GM12878 (cell line): ENCODE measurements around the gene SUPT3H. TPM values are rescaled to one million over a fixed set of nuclear protein-coding genes. Genes with fewer than 3 reads are reported as not detected.

Experiments used
- ATAC-seq: fragments of 200-7000 bp; cut with Tn5 transposase; 3 replicates; pipeline ENCODE4 v1.9.1; 2020; ENCODE audit warnings: mild to moderate bottlenecking, moderate library complexity
- BruUV-seq: library from RNA; stranded (reverse); fragments of 400-500 nt; replicated peaks from 2 replicates; lab custom pipeline; 2021; lab: Mats Ljungman, UMichigan
- CTCF ChIA-PET: fragments of 300-600 bp; sonication (Branson Sonifier 250); formaldehyde crosslinking; extraction: SDS; loops from one replicate; lab custom pipeline; 2021; ENCODE audit warnings: inconsistent platforms; lab: Yijun Ruan, JAX
- POLR2A ChIA-PET: fragments of 350-600 bp; formaldehyde crosslinking; extraction: SDS; loops from one replicate; lab custom pipeline; 2021; ENCODE audit warnings: inconsistent platforms; lab: Charles Lee
- RAD21 ChIA-PET: fragments of 300-600 bp; sonication (Branson Sonifier 250); formaldehyde crosslinking; loops from one replicate; lab custom pipeline; 2023; ENCODE audit warnings: antibody characterized with exemption; ENCODE audit not compliant: unreplicated experiment; lab: Charles Lee
- SMC1A ChIA-PET: fragments of 300-600 bp; sonication (Branson Sonifier 250); formaldehyde crosslinking; loops from one replicate; lab custom pipeline; 2023; ENCODE audit not compliant: unreplicated experiment, uncharacterized antibody; lab: Charles Lee
- DNase-seq: peaks from one replicate; pipeline ENCODE4 v3.0.0-alpha.2; 2011; ENCODE audit warnings: low read depth, low spot score
- FAIRE-seq: peaks from 3 replicates; lab custom pipeline; 2011; peaks lifted over from hg19 to GRCh38; lab: Jason Lieb, UNC
- H2AFZ ChIP-seq: 2 replicates; pipeline ENCODE4 v1.6.0; 2011; ENCODE audit warnings: low read depth, low read length, control low read depth; ENCODE audit not compliant: control insufficient read depth
- H3K27ac ChIP-seq: 2 replicates; pipeline ENCODE4 v1.5.1; 2011; ENCODE audit warnings: control low read depth; ENCODE audit not compliant: control insufficient read depth, insufficient read depth
- H3K27me3 ChIP-seq, 2 experiments: replicated peaks in 1 of 2; 2 replicates each; pipeline versions ENCODE4 v1.6.0 to v1.6.1; 2011; ENCODE audit warnings: low read length in 1 of 2; ENCODE audit not compliant: control insufficient read depth in 2 of 2, insufficient read depth in 2 of 2
- H3K36me3 ChIP-seq, 2 experiments: 2 replicates each; pipeline ENCODE4 v1.5.1; 2011; ENCODE audit warnings: low read length in 1 of 2; ENCODE audit not compliant: control insufficient read depth in 2 of 2, insufficient read depth in 2 of 2
- H3K4me1 ChIP-seq: 2 replicates; pipeline ENCODE4 v1.6.1; 2011; ENCODE audit warnings: mild to moderate bottlenecking, low read length, moderate library complexity, mixed read lengths; ENCODE audit not compliant: control insufficient read depth, insufficient read depth
- H3K4me2 ChIP-seq: 2 replicates; pipeline ENCODE4 v1.6.0; 2011; ENCODE audit warnings: control low read depth; ENCODE audit not compliant: control insufficient read depth, insufficient read depth
- H3K4me3 ChIP-seq: fragments of 200-600 bp; sonication (generic); 2 replicates; pipeline ENCODE4 v1.5.1; 2016
- H3K79me2 ChIP-seq: 2 replicates; pipeline ENCODE4 v1.6.0; 2011; ENCODE audit warnings: low read length; ENCODE audit not compliant: control insufficient read depth, insufficient read depth
- H3K9ac ChIP-seq: 2 replicates; pipeline ENCODE4 v1.8.0; 2011; ENCODE audit warnings: low read length, control low read depth, mixed read lengths; ENCODE audit not compliant: control insufficient read depth, insufficient read depth
- H3K9me3 ChIP-seq: replicated peaks from 3 replicates; pipeline ENCODE4 v1.5.1; 2011; ENCODE audit warnings: mild to moderate bottlenecking, low read length; ENCODE audit not compliant: control insufficient read depth, insufficient read depth
- H4K20me1 ChIP-seq: 2 replicates; pipeline ENCODE4 v1.6.0; 2011; ENCODE audit not compliant: control insufficient read depth, insufficient read depth
- IRF4 ChIP-seq: IDR thresholded peaks from 2 replicates; pipeline ENCODE4 v1.6.1; 2011; ENCODE audit warnings: low read depth, low read length
- MEF2A ChIP-seq: IDR thresholded peaks from 2 replicates; pipeline ENCODE4 v1.6.1; 2011; ENCODE audit warnings: low read depth, mild to moderate bottlenecking, low read length, moderate library complexity; ENCODE audit not compliant: insufficient read depth
- RB1 ChIP-seq: fragments of 450-650 bp; formaldehyde crosslinking; IDR thresholded peaks from 2 replicates; pipeline ENCODE4 v1.6.1; 2017; ENCODE audit warnings: mild to moderate bottlenecking, borderline replicate concordance
- RUNX3 ChIP-seq: IDR thresholded peaks from 2 replicates; pipeline ENCODE4 v1.6.1; 2012; ENCODE audit warnings: low read length, inconsistent platforms
- WGBS: methylation state at CpG from one replicate; pipeline ENCODE4 v1.1.6; 2016; ENCODE audit warnings: low lambda C conversion rate; ENCODE audit not compliant: insufficient replicate concordance, insufficient coverage; ENCODE audit errors: missing lambda C conversion rate; 5-methylcytosine and 5-hydroxymethylcytosine counted together
- in situ Hi-C: fragments of 300-500 bp; cut with MboI; formaldehyde crosslinking; loops from 9 replicates; pipeline ENCODE4 v1.14.3; 2018; ENCODE audit warnings: mixed read lengths
- intact Hi-C: fragments of 100-400 bp; cut with micrococcal nuclease; formaldehyde crosslinking; loops from one replicate; pipeline ENCODE4 v1.14.2; 2022; ENCODE audit not compliant: unreplicated experiment
- polyA plus RNA-seq, 11 experiments: library from polyadenylated mRNA; depleted of rRNA in 4 of 11; unstranded in 6 of 11; stranded (reverse) in 5 of 11; fragments of >200 nt; fragmentation: Nextera tagmentation in 4 of 11; fragmentation: Illumina TruSeq in 1 of 11; extraction: Ambion mirVana in 4 of 11; extraction: Trizol in 1 of 11; gene quantifications; 1 replicate in 1 of 11; 2 replicates in 10 of 11; pipeline versions ENCODE4 v1.2.1 to v1.2.3, GENCODE V29; 2011 to 2016; ENCODE audit warnings: inconsistent platforms in 2 of 11, missing spikeins in 2 of 11, low read depth in 1 of 11
- total RNA-seq, 4 experiments: library from RNA; depleted of rRNA in 3 of 4; stranded (reverse); fragments of >200 nt in 3 of 4; fragmentation: Illumina TruSeq in 1 of 4; extraction: Trizol in 1 of 4; gene quantifications; 2 replicates each; pipeline versions ENCODE4 v1.2.1 to v1.2.3, GENCODE V29; 2013 to 2021
- TF ChIP-seq, protein P1 (sequence below): fragments of 450-650 bp; IDR thresholded peaks from 2 replicates; pipeline ENCODE4 v1.6.1; 2017; ENCODE audit warnings: antibody characterized with exemption, mild to moderate bottlenecking, moderate library complexity

SUPT3H gene
- total and polyA plus RNA-seq, 10 of the 15 experiments (the other 5 are each of a cell fraction or from before 2014, with no cell fraction given), result 0.51 to 3.7 (median 2.0) TPM

DNA sequence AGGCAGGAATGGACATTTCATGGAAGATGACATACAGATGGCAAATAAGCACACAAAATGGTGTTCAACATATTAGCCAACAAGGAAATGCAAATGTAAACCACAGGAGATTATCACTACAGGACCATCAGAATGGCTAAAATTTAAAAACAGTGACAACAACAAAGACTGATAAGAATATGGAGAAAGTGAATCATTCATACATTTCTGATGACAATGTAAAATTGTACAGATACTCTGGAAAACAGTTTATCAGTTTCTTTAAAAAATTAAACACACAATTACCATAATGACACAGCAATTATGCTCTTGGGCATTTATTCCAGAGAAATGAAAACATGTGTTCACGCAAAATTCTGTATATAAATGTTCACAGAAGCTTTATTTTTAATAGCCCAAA, 155.4 kb downstream of the SUPT3H start (continued):
- TF ChIP-seq, protein P1, sequence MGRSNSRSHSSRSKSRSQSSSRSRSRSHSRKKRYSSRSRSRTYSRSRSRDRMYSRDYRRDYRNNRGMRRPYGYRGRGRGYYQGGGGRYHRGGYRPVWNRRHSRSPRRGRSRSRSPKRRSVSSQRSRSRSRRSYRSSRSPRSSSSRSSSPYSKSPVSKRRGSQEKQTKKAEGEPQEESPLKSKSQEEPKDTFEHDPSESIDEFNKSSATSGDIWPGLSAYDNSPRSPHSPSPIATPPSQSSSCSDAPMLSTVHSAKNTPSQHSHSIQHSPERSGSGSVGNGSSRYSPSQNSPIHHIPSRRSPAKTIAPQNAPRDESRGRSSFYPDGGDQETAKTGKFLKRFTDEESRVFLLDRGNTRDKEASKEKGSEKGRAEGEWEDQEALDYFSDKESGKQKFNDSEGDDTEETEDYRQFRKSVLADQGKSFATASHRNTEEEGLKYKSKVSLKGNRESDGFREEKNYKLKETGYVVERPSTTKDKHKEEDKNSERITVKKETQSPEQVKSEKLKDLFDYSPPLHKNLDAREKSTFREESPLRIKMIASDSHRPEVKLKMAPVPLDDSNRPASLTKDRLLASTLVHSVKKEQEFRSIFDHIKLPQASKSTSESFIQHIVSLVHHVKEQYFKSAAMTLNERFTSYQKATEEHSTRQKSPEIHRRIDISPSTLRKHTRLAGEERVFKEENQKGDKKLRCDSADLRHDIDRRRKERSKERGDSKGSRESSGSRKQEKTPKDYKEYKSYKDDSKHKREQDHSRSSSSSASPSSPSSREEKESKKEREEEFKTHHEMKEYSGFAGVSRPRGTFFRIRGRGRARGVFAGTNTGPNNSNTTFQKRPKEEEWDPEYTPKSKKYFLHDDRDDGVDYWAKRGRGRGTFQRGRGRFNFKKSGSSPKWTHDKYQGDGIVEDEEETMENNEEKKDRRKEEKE, result no peak

DNA sequence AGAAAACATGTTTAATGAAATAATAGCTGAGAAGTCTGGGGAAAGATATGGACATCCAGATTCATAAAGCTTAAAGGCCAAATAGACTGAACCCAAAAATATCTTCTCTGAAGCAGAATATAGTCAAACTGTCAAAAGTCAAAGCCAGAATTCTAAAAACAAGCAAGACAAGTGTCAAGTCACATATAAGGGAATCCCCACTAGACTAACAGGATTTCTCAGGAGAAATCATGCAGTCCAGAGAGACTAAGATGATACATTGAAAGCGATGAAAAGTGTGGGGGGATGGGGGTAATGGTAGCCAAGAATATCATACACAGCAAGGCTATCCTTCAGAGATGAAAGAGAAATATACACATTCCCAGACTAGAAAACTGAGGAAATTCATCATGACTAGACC, 162.0 kb downstream of the SUPT3H start:
- 100% methylated on average over 1 of the region's 1 CpG for WGBS
- Histone ChIP-seq H3K36me3 (no peaks in the 10 kb centered on the region), H3K79me2 (no peaks in the 10 kb centered on the region), H3K27ac (no peak overlapping the region), H4K20me1 (no peaks in the 10 kb centered on the region), H3K27me3 (no peaks in the 10 kb centered on the region), H3K9ac (no peak overlapping the region), H3K9me3 (no peaks in the 10 kb centered on the region; the same call in 2 of the 3 replicates), H3K4me2 (no peak overlapping the region), H3K4me3 (no peak overlapping the region), H3K4me1 (no peaks in the 10 kb centered on the region), H2AFZ (no peak overlapping the region)
- no TSS peak for BruUV-seq
- in situ Hi-C loops (no loop called here), intact Hi-C loops (no loop called here)
- CTCF ChIA-PET, result no interaction called here
- DNase-seq (no peak), ATAC-seq (no peak), FAIRE-seq (no peak)
- POLR2A ChIA-PET, result no interaction called here
- RAD21 ChIA-PET, result no interaction called here
- no peak for TF ChIP-seq IRF4
- TF ChIP-seq RUNX3, result no peak
- TF ChIP-seq RB1, result no peak
- TF ChIP-seq MEF2A, result no peak
- SMC1A ChIA-PET, result interaction anchor here (2.3 kb wide), 1 partner anchor 12 kb away, joined by 6 read pairs; no protein-coding TSS in a partner anchor
